Measurements from ENCODE around the gene SART3. TPM values are rescaled to one million over a fixed set of nuclear protein-coding genes. Genes with fewer than 3 reads are reported as not detected.

SART3 gene
- total and polyA plus RNA-seq, 10 donors: 13.1 to 118 (median 64.9) TPM

DNA sequence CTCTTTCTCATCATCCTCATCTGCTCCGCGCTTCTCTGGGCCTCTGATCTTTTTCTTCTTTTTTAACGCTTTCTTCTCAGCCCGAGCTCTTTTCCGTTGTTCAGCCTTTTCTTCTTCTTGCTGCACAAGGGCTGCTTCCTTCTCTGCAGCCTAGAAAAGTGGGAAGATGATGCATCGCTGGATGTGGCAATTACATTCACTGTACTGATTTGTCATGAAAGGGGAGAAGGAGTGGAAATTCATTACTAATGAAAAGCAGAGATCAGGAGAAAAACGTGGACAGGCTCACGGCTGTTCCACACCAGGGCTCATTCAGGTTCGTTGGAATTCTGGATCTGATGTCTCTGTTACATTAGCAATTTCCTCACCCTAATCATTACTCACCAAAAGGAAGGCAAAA lies 30.8 kb downstream of the SART3 start:
- intact Hi-C loops (cut with DNase I; ENCODE audit: low total_unique reads): no loop called here
- H3K27ac ChIP-seq: no peak overlapping the region
- no peaks in the 10 kb centered on the region for H3K4me1 ChIP-seq
- no peak overlapping the region for H3K4me3 ChIP-seq
- H3K9me3 ChIP-seq: no peaks in the 10 kb centered on the region
- H3K27me3 ChIP-seq (replicated peaks in 1 of 7): no peaks in the 10 kb centered on the region
- 85 to 95% (median 92%) methylated on average over 9 of the region's 9 CpGs for WGBS, 5 donors
- H3K36me3 ChIP-seq: peaks cover 10 to 100% (median 97%) of the 10 kb centered on the region in 6 donors
- TF ChIP-seq POLR2AphosphoS5 (IDR thresholded peaks at IDR 0.05) (no peak), POLR2A (IDR thresholded peaks at IDR 0.05) (no peak), CTCF (IDR thresholded peaks at IDR 0.05 in 8 of 11, conservative IDR thresholded peaks at IDR 0.05 in 3 of 11) (no peak)
- DNase-seq: no peak

DNA sequence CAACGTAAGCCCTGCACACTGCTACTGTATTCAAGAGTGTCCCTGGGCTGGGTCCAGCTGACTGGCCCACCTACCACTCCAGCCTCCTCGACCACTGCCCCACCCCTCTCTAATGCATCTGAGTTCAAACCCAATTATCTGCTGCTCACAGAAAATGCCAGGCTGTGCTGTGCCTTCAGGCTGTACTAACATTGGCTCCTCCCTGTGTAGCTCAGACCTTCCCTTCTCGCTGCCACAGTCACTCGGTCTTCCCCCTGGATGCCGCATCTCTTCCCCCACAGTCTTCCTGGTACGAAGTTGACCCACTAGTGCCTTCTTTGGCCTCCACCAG lies 33.8 kb downstream of the SART3 start:
- no peak overlapping the region for H3K4me3 ChIP-seq
- TF ChIP-seq POLR2A (IDR thresholded peaks at IDR 0.05): no peak
- no peak for TF ChIP-seq POLR2AphosphoS5 (IDR thresholded peaks at IDR 0.05)
- no peak for TF ChIP-seq CTCF (IDR thresholded peaks at IDR 0.05 in 8 of 11, conservative IDR thresholded peaks at IDR 0.05 in 3 of 11)
- H3K36me3 ChIP-seq: peaks cover 7 to 100% (median 98%) of the 10 kb centered on the region in 6 donors
- H3K27ac ChIP-seq: no peak overlapping the region
- no peaks in the 10 kb centered on the region for H3K27me3 ChIP-seq (replicated peaks in 1 of 7)
- intact Hi-C loops (cut with DNase I; ENCODE audit: low total_unique reads): no loop called here
- no peak for DNase-seq
- 89 to 96% (median 95%) methylated on average over 6 of the region's 6 CpGs for WGBS, 5 donors
- H3K9me3 ChIP-seq: no peaks in the 10 kb centered on the region
- H3K4me1 ChIP-seq: no peaks in the 10 kb centered on the region

DNA sequence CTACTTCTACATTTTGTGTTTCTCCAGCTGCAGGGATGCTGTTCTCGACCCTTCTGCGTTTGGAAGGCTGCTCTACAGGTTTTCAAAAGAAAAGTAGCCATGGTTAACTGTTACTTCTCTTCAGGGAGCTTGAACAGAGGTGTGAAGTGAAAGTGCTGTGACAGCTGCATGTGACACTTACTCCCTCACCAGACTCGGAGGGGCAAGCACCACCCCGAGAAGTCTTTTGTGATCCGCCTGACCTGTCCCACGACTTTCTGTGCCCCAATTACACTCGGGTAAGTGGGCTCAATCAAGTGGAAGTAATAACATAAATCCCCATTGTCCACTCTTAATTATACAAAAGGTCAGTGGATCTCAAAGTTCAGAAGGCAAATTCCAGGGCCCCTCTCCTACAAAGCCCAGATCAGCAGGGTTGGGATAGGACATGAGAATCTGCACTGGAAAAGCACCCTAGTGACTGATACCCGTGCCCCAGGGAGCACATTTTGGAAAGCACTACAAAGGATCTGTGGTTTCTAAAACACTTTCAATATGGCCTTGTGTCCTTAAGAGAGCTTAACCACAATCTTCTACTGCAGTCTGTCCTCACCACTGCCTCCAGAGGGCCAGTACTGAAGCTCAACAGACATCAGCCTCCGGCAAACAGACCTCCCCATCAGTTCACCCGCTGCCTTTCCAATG lies 34.3 kb downstream of the SART3 start:
- H3K36me3 ChIP-seq: peaks cover 6 to 100% (median 98%) of the 10 kb centered on the region in 6 donors
- WGBS, 5 donors: 78 to 86% (median 82%) methylated on average over 10 of the region's 10 CpGs
- intact Hi-C loops (cut with DNase I; ENCODE audit: low total_unique reads): no loop called here
- no peaks in the 10 kb centered on the region for H3K4me1 ChIP-seq
- H3K4me3 ChIP-seq: no peak overlapping the region
- TF ChIP-seq POLR2A (IDR thresholded peaks at IDR 0.05) (no peak), CTCF (IDR thresholded peaks at IDR 0.05 in 8 of 11, conservative IDR thresholded peaks at IDR 0.05 in 3 of 11) (no peak), POLR2AphosphoS5 (IDR thresholded peaks at IDR 0.05) (no peak)
- H3K27ac ChIP-seq: no peak overlapping the region
- DNase-seq: no peak
- no peaks in the 10 kb centered on the region for H3K9me3 ChIP-seq
- H3K27me3 ChIP-seq (replicated peaks in 1 of 7): no peaks in the 10 kb centered on the region

- 92 to 97% (median 94%) methylated on average over 5 of the region's 5 CpGs for WGBS, 5 donors
- TF ChIP-seq POLR2AphosphoS5 (IDR thresholded peaks at IDR 0.05): no peak
- no peak for TF ChIP-seq CTCF (IDR thresholded peaks at IDR 0.05 in 8 of 11, conservative IDR thresholded peaks at IDR 0.05 in 3 of 11)
- TF ChIP-seq POLR2A (IDR thresholded peaks at IDR 0.05): no peak
- Histone ChIP-seq H3K9me3 (no peaks in the 10 kb centered on the region), H3K4me1 (no peaks in the 10 kb centered on the region), H3K36me3 (peaks cover 6 to 100% (median 98%) of the 10 kb centered on the region in 6 donors), H3K27me3 (replicated peaks in 1 of 7) (no peaks in the 10 kb centered on the region), H3K27ac (no peak overlapping the region), H3K4me3 (no peak overlapping the region)
- intact Hi-C loops (cut with DNase I; ENCODE audit: low total_unique reads): no loop called here
- no peak for DNase-seq
Observed at GRCh38 chr12:108525681-108526080, 35.3 kb downstream of the SART3 start.
